ENCODE results near the gene CPEB2. TPM values are rescaled to one million over a fixed set of nuclear protein-coding genes. Genes with fewer than 3 reads are reported as not detected.

The CPEB2 gene
- total RNA-seq, result 13.8 TPM

- DNase-seq (ENCODE audit: low spot score) (peak; percentile 99), ATAC-seq (peak; percentile 73)
Observed at GRCh38 chr4:15001869-15002658, at the start of gene CPEB2. Gene CPEB2 (plus strand): TSS chr4:15002481. CDS start chr4:15002674, 193 bp downstream.

GRCh38 chr4:14958436-14958835, 43.8 kb upstream of the CPEB2 start:
- ATAC-seq (peak; percentile 87), DNase-seq (ENCODE audit: low spot score) (no peak)

GRCh38 chr4:14961292-14961691, 41.0 kb upstream of the CPEB2 start:
- ATAC-seq (no peak), DNase-seq (ENCODE audit: low spot score) (no peak)

GRCh38 chr4:14965071-14965470, 37.2 kb upstream of the CPEB2 start:
- DNase-seq (ENCODE audit: low spot score) (no peak), ATAC-seq (no peak)

- DNase-seq (ENCODE audit: low spot score) (no peak), ATAC-seq (no peak)
Observed at GRCh38 chr4:14967982-14968381, 34.3 kb upstream of the CPEB2 start.

- ATAC-seq, result no peak
- DNase-seq (ENCODE audit: low spot score), result no peak
Observed at GRCh38 chr4:14977830-14978229, 24.5 kb upstream of the CPEB2 start.

- peak; percentile 51 for ATAC-seq
- DNase-seq (ENCODE audit: low spot score), result no peak
Observed at GRCh38 chr4:14984448-14984847, 17.8 kb upstream of the CPEB2 start.

GRCh38 chr4:14985161-14985560, 17.1 kb upstream of the CPEB2 start:
- DNase-seq (ENCODE audit: low spot score) (no peak), ATAC-seq (no peak)

GRCh38 chr4:14985843-14986242, 16.4 kb upstream of the CPEB2 start:
- DNase-seq (ENCODE audit: low spot score) (no peak), ATAC-seq (peak; percentile 96)

- ATAC-seq, result no peak
Observed at GRCh38 chr4:14987054-14987453, 15.2 kb upstream of the CPEB2 start.

GRCh38 chr4:14990484-14990883, 11.8 kb upstream of the CPEB2 start:
- ATAC-seq, result no peak
- DNase-seq (ENCODE audit: low spot score), result no peak

More at GRCh38 chr4:14987054-14987453, 15.2 kb upstream of the CPEB2 start:
- no peak for DNase-seq (ENCODE audit: low spot score)

GRCh38 chr4:14994242-14994641, 8.0 kb upstream of the CPEB2 start:
- DNase-seq (ENCODE audit: low spot score) (no peak), ATAC-seq (no peak)

GRCh38 chr4:15001248-15001868, 923 bp upstream of the CPEB2 start:
- DNase-seq (ENCODE audit: low spot score) (peak; percentile 88), ATAC-seq (peak; percentile 28)

- ATAC-seq (peak; percentile 51), DNase-seq (ENCODE audit: low spot score) (peak; percentile 87)
Observed at GRCh38 chr4:15002659-15003400, 549 bp downstream of the CPEB2 start.

GRCh38 chr4:15003401-15003890, 1.2 kb downstream of the CPEB2 start:
- ATAC-seq (no peak), DNase-seq (ENCODE audit: low spot score) (peak; percentile 61)

GRCh38 chr4:15003891-15004738, 1.8 kb downstream of the CPEB2 start:
- DNase-seq (ENCODE audit: low spot score) (peak; percentile 66), ATAC-seq (peak; percentile 1)

- DNase-seq (ENCODE audit: low spot score) (peak; percentile 93), ATAC-seq (peak; percentile 51)
Observed at GRCh38 chr4:15004739-15005301, 2.5 kb downstream of the CPEB2 start.

- ATAC-seq, result no peak
- no peak for DNase-seq (ENCODE audit: low spot score)
Observed at GRCh38 chr4:15005474-15006115, 3.3 kb downstream of the CPEB2 start.

- DNase-seq (ENCODE audit: low spot score), result no peak
- no peak for ATAC-seq
Observed at GRCh38 chr4:15006416-15007024, 4.2 kb downstream of the CPEB2 start.
